NCI-H146 (cell line): Measurements from ENCODE around the gene NPPC.

ENCODE experiments used
- DNase-seq: peaks from one replicate; lab custom pipeline; 2025; lab: John Stamatoyannopoulos, UW

The NPPC gene

DNA sequence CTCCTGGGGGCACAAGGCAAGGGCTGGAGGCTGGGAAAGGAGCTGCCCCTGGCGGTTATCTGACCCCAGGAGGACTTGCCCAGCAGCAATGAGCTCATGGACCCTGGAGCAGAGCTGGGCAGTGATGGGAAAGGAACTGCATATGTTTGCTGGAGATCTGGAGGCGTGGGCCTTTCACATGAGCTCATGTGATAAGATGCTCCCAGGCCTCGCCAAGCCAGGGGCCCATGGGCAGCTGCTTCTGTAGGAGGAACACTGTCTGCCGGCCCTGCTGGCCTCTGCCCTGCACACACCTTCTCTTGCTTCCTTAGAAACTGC is 9.0 kb upstream of the NPPC start:
- DNase-seq = no peak

DNA sequence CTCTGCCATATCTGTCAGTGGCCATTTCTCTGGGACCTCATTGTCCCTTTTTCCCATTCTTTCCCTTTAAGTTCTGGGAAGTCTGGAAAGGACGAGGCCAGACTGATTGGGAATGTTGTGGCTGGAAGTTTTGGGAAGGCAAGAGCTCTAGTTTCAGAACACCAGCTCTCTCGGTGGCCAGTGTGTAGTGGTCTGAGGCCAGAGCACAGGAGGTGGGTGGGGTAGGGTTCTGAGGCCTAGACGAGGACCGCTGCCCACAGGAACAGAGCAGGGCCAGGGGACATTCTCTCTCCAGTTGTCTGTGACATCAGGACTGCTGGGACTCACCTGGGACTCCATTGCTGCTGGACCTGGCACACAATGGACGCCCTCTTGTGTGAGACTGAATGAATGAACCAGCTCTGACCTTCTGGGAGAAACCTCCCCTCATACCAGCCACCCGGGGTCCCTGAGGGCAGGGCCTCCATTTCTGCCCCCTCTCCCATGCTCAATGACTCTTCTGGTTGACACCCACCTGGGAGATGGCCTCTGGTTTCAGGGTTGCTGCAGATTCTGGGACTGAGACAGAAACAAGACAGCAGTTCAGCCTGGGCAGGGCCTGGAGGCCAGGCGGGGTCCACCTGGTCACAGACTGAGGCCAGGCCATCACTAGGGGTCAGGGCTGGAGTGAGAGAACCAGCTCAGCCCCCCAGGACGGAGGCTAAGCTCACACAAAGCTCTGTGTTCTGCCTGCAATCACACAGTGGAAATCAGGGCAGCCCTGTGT is 8.4 kb upstream of the NPPC start:
- DNase-seq = no peak

GRCh38 chr2:231933916-231934401 is 7.8 kb upstream of the NPPC start:
- no peak for DNase-seq

- DNase-seq = no peak
These were observed 7.1 kb upstream of the NPPC start for GRCh38 chr2:231932985-231933915.

DNA sequence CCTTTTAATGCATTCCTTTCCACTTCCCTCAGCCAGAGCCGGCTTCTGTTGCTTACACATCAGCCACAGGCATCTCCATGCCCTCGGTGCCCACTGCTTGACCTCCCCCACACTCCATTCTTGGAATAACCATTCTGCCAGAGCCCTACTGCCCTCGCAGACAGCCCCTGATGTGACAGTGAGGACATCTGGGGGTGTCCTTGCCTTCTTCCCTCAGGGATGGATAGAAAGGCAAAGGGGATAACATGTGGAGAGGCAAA is 6.4 kb upstream of the NPPC start:
- DNase-seq = no peak

DNA sequence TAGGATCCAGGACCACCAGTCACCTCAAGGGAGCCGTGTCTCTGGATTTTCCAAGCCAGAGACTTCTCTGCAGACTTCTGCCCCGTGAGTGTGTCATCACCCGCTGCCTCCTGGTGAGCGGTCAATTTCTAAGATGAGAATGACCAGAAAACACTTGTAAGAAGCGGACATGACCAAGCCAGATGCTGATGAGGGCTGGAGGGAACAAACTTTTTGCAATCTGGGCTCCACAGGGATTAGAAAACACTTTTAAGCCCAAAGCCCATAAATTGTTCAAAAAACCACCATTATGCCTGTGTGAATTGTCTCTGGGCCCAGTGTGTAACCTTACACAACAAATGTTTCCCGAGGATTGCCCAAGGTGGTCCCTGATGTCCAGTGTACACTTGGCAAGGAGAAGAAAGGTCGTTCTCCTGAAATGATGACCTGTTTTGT is 5.3 kb upstream of the NPPC start:
- DNase-seq = no peak

DNA sequence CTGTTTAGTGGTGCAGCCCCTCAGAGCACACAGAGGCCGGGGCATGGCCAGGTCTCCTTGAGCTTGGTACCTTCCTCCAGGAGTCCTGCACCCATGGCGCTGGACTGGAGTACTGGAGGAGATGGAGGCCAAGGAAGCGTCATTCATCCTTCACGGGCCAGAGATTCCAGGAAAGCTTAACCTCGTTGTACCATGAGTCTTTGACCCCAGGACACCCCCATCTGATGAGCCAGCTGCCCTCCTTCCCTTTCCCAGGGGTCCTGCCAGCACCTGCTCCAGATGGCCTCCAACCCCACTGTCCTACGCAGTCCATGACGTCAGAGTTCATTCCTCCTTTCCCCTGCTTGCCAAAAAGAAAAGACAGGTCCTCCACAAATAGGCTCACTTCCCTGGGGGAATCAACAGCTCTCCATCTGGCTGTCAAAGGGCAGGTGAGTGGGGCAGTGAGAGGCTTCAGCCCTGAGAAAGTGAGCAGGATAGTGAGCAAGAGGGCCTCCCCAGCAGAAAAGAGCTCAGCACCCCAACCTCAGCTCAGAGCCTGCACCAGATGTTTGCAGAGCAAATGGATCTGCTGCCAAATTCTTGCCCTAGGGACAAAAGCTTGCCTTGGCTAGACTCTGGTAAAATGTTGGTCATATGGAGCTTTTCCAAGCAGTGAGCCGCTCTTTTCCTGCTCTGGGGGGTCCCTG is 4.5 kb upstream of the NPPC start:
- no peak for DNase-seq

GRCh38 chr2:231929961-231930592 is 3.9 kb upstream of the NPPC start:
- no peak for DNase-seq

DNA sequence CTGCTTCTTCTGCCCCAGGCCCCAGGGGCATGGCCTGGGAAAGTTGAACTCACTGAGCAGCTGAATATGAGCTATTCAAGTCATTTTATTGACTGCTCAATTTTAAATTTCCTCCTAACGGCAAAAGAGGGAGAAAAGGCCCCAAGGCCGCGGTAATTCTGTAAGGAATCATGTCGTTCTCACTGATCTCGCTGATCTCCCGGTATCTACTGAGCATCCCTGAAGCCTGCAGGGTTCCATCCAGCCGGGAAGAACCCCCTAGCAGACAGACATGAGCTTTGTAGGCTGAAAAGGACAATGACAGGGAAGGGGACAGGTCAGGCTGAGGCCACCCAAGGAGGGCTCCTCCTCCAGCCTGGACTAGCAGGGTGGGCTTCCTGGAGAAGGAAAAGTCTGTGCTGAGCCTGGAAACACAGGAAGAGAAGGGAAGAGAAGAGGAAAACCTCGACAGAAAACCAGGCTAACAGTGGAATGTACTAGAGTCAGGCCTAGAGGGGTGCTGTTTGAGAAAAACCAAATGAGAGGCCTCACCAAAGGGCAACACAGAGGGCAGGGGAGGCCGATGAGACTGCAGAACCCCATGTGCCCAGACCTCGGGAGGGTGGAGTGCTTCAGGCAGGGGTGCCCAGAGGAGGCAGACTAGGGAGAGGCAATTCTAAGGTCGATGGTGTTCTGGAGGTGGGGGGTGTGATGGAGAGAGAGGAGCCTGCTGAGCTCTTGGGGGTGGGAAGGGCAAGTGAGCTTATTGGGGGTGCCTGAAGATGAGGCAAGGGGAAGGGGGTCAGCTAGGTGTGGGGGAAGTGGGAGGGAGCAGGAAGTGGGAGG is 2.9 kb upstream of the NPPC start:
- no peak for DNase-seq

DNA sequence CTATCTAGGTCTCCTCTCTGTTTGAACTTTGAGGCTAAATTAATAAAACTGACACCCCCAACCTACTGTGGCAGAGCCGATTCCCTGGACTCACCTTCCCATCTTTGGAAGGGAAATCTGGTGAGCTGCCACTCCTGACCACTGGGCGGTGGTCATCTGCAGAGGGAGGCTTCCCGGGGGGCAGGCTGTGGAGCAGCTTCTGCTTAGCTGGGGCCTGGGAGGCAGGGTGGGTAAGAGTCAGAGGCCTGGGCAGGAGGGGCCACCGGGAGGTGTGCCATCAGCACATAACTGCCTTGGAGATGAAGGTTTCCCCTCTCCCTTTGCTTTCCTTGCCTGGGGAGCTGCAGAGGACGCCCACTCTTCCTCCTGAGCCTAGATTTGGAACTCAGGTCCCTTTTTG is 2.3 kb upstream of the NPPC start:
- no peak for DNase-seq

- DNase-seq = no peak
These were observed 1.3 kb upstream of the NPPC start for GRCh38 chr2:231927566-231927890.

DNA sequence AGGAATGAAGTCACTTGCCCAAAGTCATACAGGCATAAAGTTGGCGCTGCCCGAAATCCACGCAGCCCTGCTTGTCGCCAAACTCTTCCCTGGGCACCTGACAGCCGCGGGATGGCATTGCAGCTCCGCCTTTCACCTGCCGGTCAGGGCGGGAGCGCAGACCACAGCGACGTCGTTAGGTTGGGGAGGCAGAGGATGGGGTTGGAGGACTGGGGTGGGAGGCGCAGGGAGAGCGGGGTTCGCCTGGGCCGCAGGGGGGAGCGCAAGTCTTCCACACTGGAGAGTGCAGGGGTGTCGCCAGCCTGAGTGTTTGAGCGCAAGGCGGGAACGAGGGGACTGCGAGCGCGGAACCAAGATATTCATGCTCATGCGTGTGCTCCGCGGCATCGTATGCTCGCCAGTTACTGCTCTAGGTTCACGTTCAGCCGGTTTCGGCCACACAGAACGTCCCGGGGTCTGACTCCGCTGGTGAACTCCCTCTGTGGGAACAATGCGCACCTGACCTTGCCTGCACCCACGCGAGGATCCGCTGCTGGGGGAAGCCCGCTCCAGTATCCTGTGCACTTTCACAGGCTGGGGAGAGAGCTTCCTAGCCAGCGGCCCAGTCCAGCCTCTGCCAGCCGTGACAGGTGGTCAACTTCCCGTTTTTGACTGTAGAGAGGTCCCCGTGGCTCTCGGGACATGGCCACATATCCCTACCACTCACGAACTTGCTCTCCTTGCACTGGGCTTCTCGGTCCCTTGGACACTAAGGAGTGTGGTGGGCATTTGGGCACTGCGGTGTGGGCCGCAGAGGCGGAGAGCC is 767 bp upstream of the NPPC start:
- DNase-seq = peak; percentile 56

DNA sequence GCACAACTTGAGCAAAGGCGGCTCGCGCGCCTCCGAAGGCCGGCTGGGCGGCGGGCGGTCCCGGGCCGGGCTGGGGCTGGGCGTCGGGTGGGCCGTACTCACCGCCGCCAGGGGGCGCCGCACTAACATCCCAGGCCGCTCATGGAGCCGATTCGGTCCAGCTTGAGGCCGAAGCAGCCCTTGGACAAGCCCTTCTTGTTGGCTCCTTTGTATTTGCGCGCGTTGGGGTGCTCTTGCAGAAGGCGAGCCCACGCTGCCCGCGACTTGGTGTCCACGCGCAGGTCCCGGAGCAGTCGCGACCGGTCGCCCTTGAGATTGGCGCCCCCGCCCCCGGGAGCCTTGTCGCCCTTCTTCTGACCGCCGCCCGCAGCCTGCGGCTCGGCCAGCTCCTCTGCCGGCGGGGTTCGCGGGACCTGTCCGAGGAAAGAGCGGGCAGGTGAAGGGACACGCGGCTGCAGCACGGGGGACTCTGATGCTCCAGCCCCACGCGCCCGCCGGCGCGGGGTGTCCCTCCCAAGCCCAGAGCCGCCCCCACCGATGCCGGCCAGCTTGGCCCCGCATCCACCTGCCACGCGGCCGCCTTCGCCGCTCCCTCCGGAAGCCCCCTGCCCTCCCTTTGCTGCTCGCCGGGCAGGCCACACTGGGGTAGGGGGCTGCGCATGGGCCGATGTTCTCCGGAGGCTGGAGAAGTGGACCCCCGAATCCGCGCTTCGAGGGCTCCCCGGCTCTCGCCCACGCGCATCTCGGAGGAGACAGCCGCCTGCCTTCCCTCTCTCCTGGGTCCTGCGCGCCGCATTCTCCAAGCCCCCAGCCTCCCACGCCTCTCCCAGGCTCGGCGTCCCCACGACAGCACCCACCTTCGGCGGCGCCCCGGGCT is 655 bp downstream of the NPPC start:
- peak; percentile 60 for DNase-seq

DNA sequence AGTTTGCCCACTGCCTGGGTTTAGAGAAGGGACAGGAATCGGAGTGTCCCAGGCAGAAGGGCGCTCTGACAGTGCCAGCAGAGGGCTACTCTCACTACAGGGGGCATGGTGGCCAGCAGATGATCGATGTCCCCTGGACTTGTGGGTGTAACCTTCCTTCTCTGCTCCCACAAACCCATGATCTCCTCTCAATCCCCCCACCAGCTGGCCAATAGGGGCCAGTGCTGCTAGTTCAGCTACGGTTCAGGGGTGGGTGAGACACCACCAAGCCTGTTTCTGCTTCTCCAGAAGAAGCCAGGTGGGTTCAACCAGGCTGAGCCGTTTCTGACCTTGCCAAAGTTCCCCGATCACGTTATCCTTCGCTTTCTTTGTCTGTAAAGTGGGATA is 1.3 kb downstream of the NPPC start:
- no peak for DNase-seq

- DNase-seq = no peak
These were observed 2.0 kb downstream of the NPPC start for GRCh38 chr2:231923951-231924888.

GRCh38 chr2:231923010-231923344 is 3.2 kb downstream of the NPPC start:
- peak; percentile 42 for DNase-seq

GRCh38 chr2:231922311-231923009 is 3.7 kb downstream of the NPPC start:
- DNase-seq = no peak

GRCh38 chr2:231920795-231921194 is 5.4 kb downstream of the NPPC start:
- no peak for DNase-seq
